IMR-90 (cell line): ENCODE results near the gene GRM4. TPM values are rescaled to one million over a fixed set of nuclear protein-coding genes. Genes with fewer than 3 reads are reported as not detected.

Source experiments
- ATAC-seq: fragments of 200-7000 bp; cut with Tn5 transposase; 2 replicates; pipeline ENCODE4 v1.9.1; 2020; ENCODE audit warnings: low read depth, mild to moderate bottlenecking, moderate library complexity
- BruUV-seq: library from RNA; stranded (reverse); fragments of 400-500 nt; replicated peaks from 2 replicates; lab custom pipeline; 2021; lab: Mats Ljungman, UMichigan
- CTCF ChIA-PET: fragments of 300-600 bp; formaldehyde crosslinking; extraction: SDS; loops from one replicate; lab custom pipeline; 2021; ENCODE audit warnings: antibody characterized with exemption; lab: Yijun Ruan, JAX
- POLR2A ChIA-PET: fragments of 300-600 bp; sonication (Branson Sonifier 250); formaldehyde crosslinking; loops from one replicate; lab custom pipeline; 2022; ENCODE audit warnings: antibody characterized with exemption; ENCODE audit not compliant: unreplicated experiment; lab: Charles Lee
- DNase-seq: peaks from one replicate; pipeline ENCODE4 v3.0.0; 2013
- H2AFZ ChIP-seq: replicated peaks from 2 replicates; pipeline ENCODE3; 2013; ENCODE audit warnings: low read length, mild to moderate bottlenecking; ENCODE audit not compliant: poor library complexity
- H2AK5ac ChIP-seq: 2 replicates; pipeline ENCODE4 v1.6.1; 2013; ENCODE audit warnings: low read depth, low read length, inconsistent platforms
- H2AK9ac ChIP-seq: replicated peaks from 2 replicates; pipeline ENCODE3; 2013; ENCODE audit warnings: mild to moderate bottlenecking, low read depth, low read length, moderate library complexity; ENCODE audit not compliant: poor library complexity
- H2BK120ac ChIP-seq: 2 replicates; pipeline ENCODE4 v1.6.1; 2013; ENCODE audit warnings: low read depth, low read length, inconsistent platforms
- H2BK15ac ChIP-seq: 3 replicates; pipeline ENCODE4 v1.6.1; 2013; ENCODE audit warnings: low read depth, low read length, inconsistent platforms
- H2BK20ac ChIP-seq: 2 replicates; pipeline ENCODE4 v1.6.1; 2013; ENCODE audit warnings: low read depth, mild to moderate bottlenecking, inconsistent platforms, low read length, moderate library complexity
- H2BK5ac ChIP-seq: 2 replicates; pipeline ENCODE4 v1.6.1; 2013; ENCODE audit warnings: mild to moderate bottlenecking, low read depth, low read length, inconsistent platforms; ENCODE audit not compliant: poor library complexity, severe bottlenecking
- H3K14ac ChIP-seq: replicated peaks from 2 replicates; pipeline ENCODE4 v1.6.1; 2013; ENCODE audit warnings: low read depth, low read length, inconsistent platforms
- H3K18ac ChIP-seq: 2 replicates; pipeline ENCODE4 v1.6.1; 2013; ENCODE audit warnings: low read depth, low read length, control low read depth
- H3K23ac ChIP-seq: 2 replicates; pipeline ENCODE4 v1.6.1; 2013; ENCODE audit warnings: low read depth, low read length, inconsistent platforms
- H3K27ac ChIP-seq: 2 replicates; pipeline ENCODE4 v1.5.1; 2013; ENCODE audit warnings: mild to moderate bottlenecking, control low read depth, low read length; ENCODE audit not compliant: insufficient read depth
- H3K27me3 ChIP-seq: 2 replicates; pipeline ENCODE4 v1.6.1; 2013; ENCODE audit warnings: low read length; ENCODE audit not compliant: control insufficient read depth, insufficient read depth
- H3K36me3 ChIP-seq: 2 replicates; pipeline ENCODE4 v1.6.1; 2013; ENCODE audit warnings: low read length, mixed read lengths; ENCODE audit not compliant: control insufficient read depth, insufficient read depth
- H3K4ac ChIP-seq: 2 replicates; pipeline ENCODE4 v1.6.1; 2013; ENCODE audit warnings: low read depth, low read length, inconsistent platforms
- H3K4me1 ChIP-seq: 2 replicates; pipeline ENCODE4 v1.6.1; 2013; ENCODE audit warnings: low read length, mixed read lengths; ENCODE audit not compliant: control insufficient read depth, insufficient read depth
- H3K4me2 ChIP-seq: 2 replicates; pipeline ENCODE4 v1.6.1; 2013; ENCODE audit warnings: low read depth, mild to moderate bottlenecking, control low read depth, low read length, moderate library complexity
- H3K4me3 ChIP-seq: 2 replicates; pipeline ENCODE4 v1.5.1; 2013; ENCODE audit warnings: low read depth, mild to moderate bottlenecking, control low read depth, low read length, moderate library complexity; ENCODE audit not compliant: insufficient read depth
- H3K56ac ChIP-seq: 2 replicates; pipeline ENCODE4 v1.6.1; 2013; ENCODE audit warnings: low read length, inconsistent platforms; ENCODE audit not compliant: insufficient read depth; ENCODE audit errors: extremely low read depth
- H3K79me1 ChIP-seq, 2 experiments: 2 replicates each; pipeline ENCODE4 v1.6.1; 2013; ENCODE audit warnings: low read length in 2 of 2, inconsistent platforms in 1 of 2, low read depth in 1 of 2
- H3K9ac ChIP-seq: 2 replicates; pipeline ENCODE4 v1.6.1; 2013; ENCODE audit warnings: low read depth, low read length, control low read depth
- H3K9me1 ChIP-seq: 2 replicates; pipeline ENCODE4 v1.6.1; 2013; ENCODE audit warnings: low read length, inconsistent platforms; ENCODE audit not compliant: insufficient read depth
- H3K9me3 ChIP-seq: 2 replicates; pipeline ENCODE4 v1.6.1; 2013; ENCODE audit warnings: low read length; ENCODE audit not compliant: control insufficient read depth, insufficient read depth
- H4K20me1 ChIP-seq: 2 replicates; pipeline ENCODE4 v1.6.1; 2013; ENCODE audit warnings: low read length, inconsistent platforms; ENCODE audit not compliant: insufficient read depth
- H4K5ac ChIP-seq: 2 replicates; pipeline ENCODE4 v1.6.1; 2013; ENCODE audit warnings: mild to moderate bottlenecking, low read depth, low read length, control low read depth
- H4K8ac ChIP-seq, 2 experiments: 2 replicates each; pipeline ENCODE4 v1.6.1; 2013; ENCODE audit warnings: low read depth in 2 of 2, low read length in 2 of 2, control low read depth in 1 of 2, inconsistent platforms in 1 of 2
- H4K91ac ChIP-seq: 2 replicates; pipeline ENCODE4 v1.6.1; 2013; ENCODE audit warnings: low read depth, low read length, inconsistent platforms; ENCODE audit not compliant: insufficient read depth
- FOS ChIP-seq: fragments of 150-350 bp; IDR thresholded peaks from 2 replicates; pipeline ENCODE4 v1.6.1; 2016; ENCODE audit warnings: low read depth, low read length
- MAZ ChIP-seq: IDR thresholded peaks from 2 replicates; pipeline ENCODE4 v1.6.1; 2012; ENCODE audit warnings: low read depth, mild to moderate bottlenecking, low read length, improper control_type of control experiment, moderate library complexity, borderline replicate concordance
- NFE2L2 ChIP-seq: fragments of 150-350 bp; IDR thresholded peaks from 2 replicates; pipeline ENCODE4 v1.6.1; 2016; ENCODE audit warnings: low read depth, mild to moderate bottlenecking, low read length
- POLR2A ChIP-seq: IDR thresholded peaks from 2 replicates; pipeline ENCODE4 v1.6.1; 2012; ENCODE audit warnings: mild to moderate bottlenecking, low read depth, low read length
- RAD21 ChIP-seq: IDR thresholded peaks from 2 replicates; pipeline ENCODE4 v1.6.1; 2012; ENCODE audit warnings: low read length, improper control_type of control experiment
- RFX5 ChIP-seq: IDR thresholded peaks from 2 replicates; pipeline ENCODE4 v1.8.0; 2012; ENCODE audit warnings: low read depth, mild to moderate bottlenecking, low read length, moderate library complexity
- SMC3 ChIP-seq: fragments of 150-350 bp; IDR thresholded peaks from 2 replicates; pipeline ENCODE4 v1.6.1; 2016; ENCODE audit warnings: low read depth, mild to moderate bottlenecking, antibody characterized with exemption, low read length, moderate library complexity
- WGBS, 2 experiments: methylation state at CpG; one replicate each; pipeline versions ENCODE4 v1.1.5 to v1.1.7; 2013; ENCODE audit warnings: missing lambda C conversion rate in 2 of 2; ENCODE audit not compliant: insufficient read length in 1 of 2; ENCODE audit errors: extremely low coverage in 2 of 2; 5-methylcytosine and 5-hydroxymethylcytosine counted together
- dilution Hi-C: fragments of 300-500 bp; cut with HindIII; formaldehyde crosslinking; loops from one replicate; pipeline ENCODE4 v1.14.3; 2018; ENCODE audit warnings: low sequenced_read_pairs; ENCODE audit not compliant: unreplicated experiment
- in situ Hi-C: fragments of 300-500 bp; cut with MboI; formaldehyde crosslinking; loops from 3 replicates; pipeline ENCODE4 v1.14.3; 2019; ENCODE audit warnings: low sequenced_read_pairs, inconsistent platforms, mixed read lengths
- intact Hi-C: fragments of 100-400 bp; cut with micrococcal nuclease; formaldehyde crosslinking; loops from 2 replicates; pipeline ENCODE4 v1.10.0; 2022
- polyA plus RNA-seq, 3 experiments: library from polyadenylated mRNA; depleted of rRNA; stranded (reverse); fragments of >200 nt; gene quantifications; 2 replicates each; pipeline ENCODE4 v1.2.3, GENCODE V29; 2012; ENCODE audit warnings: low replicate concordance in 1 of 3
- total RNA-seq: library from RNA; depleted of rRNA; stranded (reverse); fragments of >200 nt; gene quantifications from 2 replicates; pipeline ENCODE4 v1.2.3, GENCODE V29; 2012
- TF ChIP-seq, protein P1 (sequence below): fragments of 150-350 bp; IDR thresholded peaks from 2 replicates; pipeline ENCODE4 v1.6.1; 2017; ENCODE audit warnings: mild to moderate bottlenecking, antibody characterized with exemption, low read length, low read depth
- TF ChIP-seq, protein P2 (sequence below): conservative IDR thresholded peaks from 2 replicates; pipeline ENCODE4 v1.5.1; 2012; ENCODE audit warnings: mild to moderate bottlenecking, low read depth, low read length, improper control_type of control experiment
- TF ChIP-seq, protein P3 (sequence below): fragments of 150-350 bp; IDR thresholded peaks from 2 replicates; pipeline ENCODE4 v1.6.1; 2016; ENCODE audit warnings: low read depth, mild to moderate bottlenecking, low read length, moderate library complexity, borderline replicate concordance

The GRM4 gene
- total and polyA plus RNA-seq, 2 of the 4 experiments (the other 2 are of a cell fraction) = 0.02 TPM; not detected in 1

- H3K36me3 ChIP-seq = no peaks in the 10 kb centered on the region
- H3K79me1 ChIP-seq = no peaks in the 10 kb centered on the region
- H3K18ac ChIP-seq = no peak overlapping the region
- intact Hi-C loops = no loop called here
- H3K27me3 ChIP-seq = peaks cover 82% of the 10 kb centered on the region
- no peak overlapping the region for H2AK9ac ChIP-seq
- no peak overlapping the region for H3K4me2 ChIP-seq
- no peak for TF ChIP-seq POLR2A
- TF ChIP-seq, protein P1, sequence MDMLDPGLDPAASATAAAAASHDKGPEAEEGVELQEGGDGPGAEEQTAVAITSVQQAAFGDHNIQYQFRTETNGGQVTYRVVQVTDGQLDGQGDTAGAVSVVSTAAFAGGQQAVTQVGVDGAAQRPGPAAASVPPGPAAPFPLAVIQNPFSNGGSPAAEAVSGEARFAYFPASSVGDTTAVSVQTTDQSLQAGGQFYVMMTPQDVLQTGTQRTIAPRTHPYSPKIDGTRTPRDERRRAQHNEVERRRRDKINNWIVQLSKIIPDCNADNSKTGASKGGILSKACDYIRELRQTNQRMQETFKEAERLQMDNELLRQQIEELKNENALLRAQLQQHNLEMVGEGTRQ = no peak
- TF ChIP-seq, protein P2, sequence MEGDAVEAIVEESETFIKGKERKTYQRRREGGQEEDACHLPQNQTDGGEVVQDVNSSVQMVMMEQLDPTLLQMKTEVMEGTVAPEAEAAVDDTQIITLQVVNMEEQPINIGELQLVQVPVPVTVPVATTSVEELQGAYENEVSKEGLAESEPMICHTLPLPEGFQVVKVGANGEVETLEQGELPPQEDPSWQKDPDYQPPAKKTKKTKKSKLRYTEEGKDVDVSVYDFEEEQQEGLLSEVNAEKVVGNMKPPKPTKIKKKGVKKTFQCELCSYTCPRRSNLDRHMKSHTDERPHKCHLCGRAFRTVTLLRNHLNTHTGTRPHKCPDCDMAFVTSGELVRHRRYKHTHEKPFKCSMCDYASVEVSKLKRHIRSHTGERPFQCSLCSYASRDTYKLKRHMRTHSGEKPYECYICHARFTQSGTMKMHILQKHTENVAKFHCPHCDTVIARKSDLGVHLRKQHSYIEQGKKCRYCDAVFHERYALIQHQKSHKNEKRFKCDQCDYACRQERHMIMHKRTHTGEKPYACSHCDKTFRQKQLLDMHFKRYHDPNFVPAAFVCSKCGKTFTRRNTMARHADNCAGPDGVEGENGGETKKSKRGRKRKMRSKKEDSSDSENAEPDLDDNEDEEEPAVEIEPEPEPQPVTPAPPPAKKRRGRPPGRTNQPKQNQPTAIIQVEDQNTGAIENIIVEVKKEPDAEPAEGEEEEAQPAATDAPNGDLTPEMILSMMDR = no peak
- no peak for TF ChIP-seq MAZ
- no peak for TF ChIP-seq RFX5
- no peak for TF ChIP-seq FOS
- no peak for TF ChIP-seq NFE2L2
- TF ChIP-seq, protein P3, sequence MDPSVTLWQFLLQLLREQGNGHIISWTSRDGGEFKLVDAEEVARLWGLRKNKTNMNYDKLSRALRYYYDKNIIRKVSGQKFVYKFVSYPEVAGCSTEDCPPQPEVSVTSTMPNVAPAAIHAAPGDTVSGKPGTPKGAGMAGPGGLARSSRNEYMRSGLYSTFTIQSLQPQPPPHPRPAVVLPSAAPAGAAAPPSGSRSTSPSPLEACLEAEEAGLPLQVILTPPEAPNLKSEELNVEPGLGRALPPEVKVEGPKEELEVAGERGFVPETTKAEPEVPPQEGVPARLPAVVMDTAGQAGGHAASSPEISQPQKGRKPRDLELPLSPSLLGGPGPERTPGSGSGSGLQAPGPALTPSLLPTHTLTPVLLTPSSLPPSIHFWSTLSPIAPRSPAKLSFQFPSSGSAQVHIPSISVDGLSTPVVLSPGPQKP = no peak
- no peak for TF ChIP-seq SMC3
- no peak for TF ChIP-seq RAD21
- H3K4me3 ChIP-seq = no peak overlapping the region
- ATAC-seq = no peak
- POLR2A ChIA-PET = no interaction called here
- WGBS, 2 experiments = no CpG with 5 or more reads among the region's 4 CpGs
- no peak for DNase-seq
- no peak overlapping the region for H2AK5ac ChIP-seq
- no peak overlapping the region for H2BK120ac ChIP-seq
- no peak overlapping the region for H2BK20ac ChIP-seq
- H3K4me1 ChIP-seq = no peaks in the 10 kb centered on the region
- no peak overlapping the region for H2BK5ac ChIP-seq
- no peak overlapping the region for H2BK15ac ChIP-seq
- no peak overlapping the region for H3K56ac ChIP-seq
- in situ Hi-C loops = no loop called here
- dilution Hi-C loops = no loop called here
- H4K5ac ChIP-seq = no peak overlapping the region
- no peaks in the 10 kb centered on the region for H3K9me3 ChIP-seq
- no peaks in the 10 kb centered on the region for H4K20me1 ChIP-seq
- H4K91ac ChIP-seq = no peak overlapping the region
- no peak overlapping the region for H3K9ac ChIP-seq
- BruUV-seq = no TSS peak
- no peak overlapping the region for H3K14ac ChIP-seq
- CTCF ChIA-PET = no interaction called here
- no peak overlapping the region for H4K8ac ChIP-seq
- no peaks in the 10 kb centered on the region for H3K9me1 ChIP-seq
- H2AFZ ChIP-seq = no peak overlapping the region
- H3K23ac ChIP-seq = no peak overlapping the region
- no peak overlapping the region for H3K4ac ChIP-seq
- no peak overlapping the region for H3K27ac ChIP-seq
Observed at GRCh38 chr6:34138191-34138590, 7.7 kb downstream of the GRM4 start.
